ENCODE measurements around the gene CHURC1.
"Not testable (repeated sequence)": the region's sequence is repeated elsewhere in the genome, so short reads cannot be mapped to it uniquely, and the experiment has no call there.

CHURC1 gene

DNA sequence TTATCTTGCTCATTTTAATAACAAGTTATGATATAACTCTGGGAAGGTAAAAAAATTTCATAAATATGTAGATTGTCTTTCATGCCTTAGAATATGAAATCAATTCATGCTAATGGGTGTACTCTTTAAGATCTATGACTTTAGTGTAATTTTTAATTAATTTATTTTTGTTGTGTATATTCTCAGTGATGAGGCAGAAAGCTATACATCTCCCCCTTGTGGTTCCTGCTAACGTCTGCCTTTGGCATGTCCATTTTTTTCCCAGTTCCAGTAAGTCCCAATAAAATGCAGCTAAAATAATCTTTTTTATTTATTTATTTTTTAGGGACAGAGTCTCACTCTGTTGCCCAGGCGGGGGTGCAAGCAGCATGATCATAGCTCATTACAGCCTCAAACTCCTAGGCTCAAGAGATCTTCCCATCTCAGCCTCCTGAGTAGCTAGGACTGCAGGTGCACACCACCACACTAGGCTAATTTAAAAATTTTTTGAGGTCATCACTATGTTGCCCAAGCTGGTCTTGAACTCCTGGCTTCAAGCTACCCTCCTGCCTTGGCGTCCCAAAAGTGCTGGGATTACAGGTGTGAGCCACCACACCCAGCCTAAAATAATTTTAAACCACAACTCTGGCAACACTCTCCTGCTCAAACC lies 3.3 kb upstream of the CHURC1 start:
- peak; percentile 33 for DNase-seq

DNA sequence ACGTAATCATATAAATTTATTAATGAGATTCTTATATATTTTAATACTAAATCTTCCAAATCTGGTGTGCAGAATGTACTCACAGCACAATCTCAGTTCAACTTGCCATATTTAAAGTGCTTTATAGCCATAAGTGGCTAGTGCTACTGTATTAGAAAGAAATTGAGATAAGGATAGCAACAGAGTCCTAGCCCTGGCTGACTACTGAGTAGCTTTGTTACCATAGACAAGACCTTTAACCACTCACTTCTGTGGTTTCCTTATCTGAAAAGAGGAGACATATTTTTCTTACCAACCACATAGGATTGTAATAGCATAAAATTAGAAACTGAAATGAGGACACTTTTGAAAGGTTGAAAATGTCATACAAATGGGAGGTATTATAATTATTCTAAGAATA lies 2.0 kb upstream of the CHURC1 start:
- DNase-seq: no peak

DNA sequence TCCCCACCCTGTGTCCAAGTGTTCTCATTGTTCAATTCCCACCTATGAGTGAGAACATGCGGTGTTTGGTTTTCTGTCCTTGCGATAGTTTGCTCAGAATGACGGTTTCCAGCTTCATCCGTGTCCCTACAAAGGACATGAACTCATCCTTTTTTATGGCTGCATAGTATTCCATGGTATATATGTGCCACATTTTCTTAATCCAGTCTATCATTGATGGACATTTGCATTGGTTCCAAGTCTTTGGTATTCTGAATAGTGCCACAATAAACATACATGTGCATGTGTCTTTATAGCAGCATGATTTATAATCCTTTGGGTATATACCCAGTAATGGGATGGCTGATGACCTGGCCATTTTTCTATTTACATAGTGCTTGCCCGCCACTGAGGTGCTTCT lies 778 bp upstream of the CHURC1 start:
- DNase-seq: not testable (repeated sequence)

DNA sequence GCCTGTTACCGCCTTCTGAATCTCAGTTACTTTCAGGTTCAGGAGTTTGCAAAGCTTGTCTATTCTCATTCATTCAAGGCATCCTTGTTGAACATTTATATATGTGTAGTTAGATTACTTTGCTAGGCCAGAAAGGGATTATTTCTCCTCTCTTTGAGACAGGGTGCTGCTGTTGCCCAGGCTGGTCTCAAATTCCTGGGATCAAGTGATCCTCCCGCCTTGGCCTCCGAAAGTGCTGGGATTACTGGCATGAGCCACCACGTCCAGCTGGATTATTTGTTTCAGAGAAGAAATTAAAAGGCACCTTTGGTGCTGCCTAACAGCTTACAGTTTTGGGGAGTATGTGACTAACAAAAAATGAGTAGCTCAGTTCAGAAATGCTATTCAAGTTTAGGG lies 772 bp downstream of the CHURC1 start:
- no peak for DNase-seq

DNA sequence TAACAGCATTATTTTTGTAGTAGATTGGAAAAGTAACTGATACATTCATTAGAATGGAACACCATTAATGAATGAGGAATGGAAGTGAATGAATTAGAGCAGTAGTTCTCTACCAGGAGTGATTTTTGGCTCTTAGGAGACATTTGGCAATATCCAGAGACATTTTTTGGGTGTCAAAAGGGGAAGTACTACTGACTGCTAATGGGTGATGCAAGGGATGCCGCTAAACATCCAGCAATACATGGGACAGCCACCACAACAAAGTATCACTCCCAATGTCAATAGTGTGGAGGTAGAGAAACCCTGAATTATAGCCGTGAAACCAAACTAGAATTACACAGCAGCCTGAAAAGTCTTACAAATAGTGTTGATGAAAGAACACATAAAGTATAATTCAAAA lies 1.5 kb downstream of the CHURC1 start:
- DNase-seq: no peak

DNA sequence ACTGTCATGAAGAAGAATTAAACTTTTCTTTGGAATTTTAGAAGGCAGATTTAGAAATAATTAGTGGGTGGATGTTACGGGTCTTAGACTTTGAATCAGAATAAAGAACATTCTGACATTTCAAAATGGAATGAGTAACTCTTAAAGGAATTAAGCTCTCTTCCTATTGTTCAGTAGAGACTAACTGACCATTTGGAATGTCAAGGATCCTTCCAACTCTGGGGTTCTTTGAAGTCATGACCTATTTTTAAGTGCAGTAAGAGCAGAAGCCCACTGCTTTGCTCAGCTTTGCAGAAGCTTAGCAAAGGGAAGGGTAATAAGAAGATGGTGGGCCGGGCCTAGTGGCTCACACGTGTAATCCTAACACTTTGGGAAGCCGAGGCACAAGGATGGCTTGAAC lies 4.0 kb downstream of the CHURC1 start:
- no peak for DNase-seq

DNA sequence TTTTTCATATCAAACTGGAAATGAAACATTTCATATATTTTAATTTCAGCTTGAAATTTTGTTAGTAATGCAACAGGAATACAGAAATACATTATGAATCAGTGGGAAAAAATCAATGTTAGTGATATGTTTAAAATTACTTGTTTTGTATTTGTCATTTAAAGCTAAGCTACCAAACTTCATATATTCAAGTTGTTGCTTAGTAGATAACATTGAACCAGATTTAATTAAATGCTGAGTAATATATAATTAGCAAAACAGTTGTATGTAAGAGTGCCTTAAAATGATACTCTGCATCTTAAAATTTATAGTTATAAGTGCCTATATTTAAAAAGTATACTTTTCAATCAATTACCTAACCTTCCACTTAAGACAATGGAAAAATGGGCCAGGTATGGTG lies 5.0 kb downstream of the CHURC1 start:
- no peak for DNase-seq

DNA sequence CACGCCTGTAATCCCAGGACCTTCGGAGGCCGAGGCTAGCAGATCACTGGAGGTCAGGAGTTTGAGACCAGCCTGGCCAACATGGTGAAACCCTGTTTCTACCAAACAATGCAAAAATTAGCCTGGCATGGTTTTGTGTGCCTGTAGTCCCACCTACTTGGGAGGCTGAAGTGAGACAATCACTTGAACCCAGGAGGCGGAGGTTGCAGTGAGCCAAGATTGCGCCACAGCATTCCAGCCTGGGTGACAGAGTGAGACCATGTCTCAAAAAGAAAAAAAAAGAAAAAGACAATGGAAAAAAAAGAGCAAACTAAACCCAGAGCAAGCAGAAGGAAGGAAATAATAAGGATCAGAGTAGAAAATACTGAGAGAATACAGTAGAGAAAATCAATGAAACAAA lies 5.4 kb downstream of the CHURC1 start:
- no peak for DNase-seq

DNA sequence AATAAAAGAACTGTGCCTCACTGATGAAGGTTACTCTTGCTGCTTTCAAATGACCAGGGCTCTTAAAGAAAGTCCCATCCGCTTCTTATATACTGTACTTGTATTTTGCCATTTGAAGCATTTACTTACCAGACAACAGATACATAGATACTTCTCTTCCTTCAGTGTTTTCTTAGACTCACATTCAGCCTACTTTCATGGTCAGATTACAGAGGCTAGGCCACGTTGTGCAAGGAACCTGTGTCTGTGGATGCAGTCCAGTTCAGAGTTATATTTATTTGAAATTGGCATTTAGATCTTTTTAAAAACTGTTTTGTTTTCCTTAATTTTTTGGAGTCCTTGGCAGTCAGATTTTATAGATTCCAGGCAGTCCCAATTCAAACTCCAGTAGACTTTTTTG lies 6.2 kb downstream of the CHURC1 start:
- DNase-seq: no peak

DNA sequence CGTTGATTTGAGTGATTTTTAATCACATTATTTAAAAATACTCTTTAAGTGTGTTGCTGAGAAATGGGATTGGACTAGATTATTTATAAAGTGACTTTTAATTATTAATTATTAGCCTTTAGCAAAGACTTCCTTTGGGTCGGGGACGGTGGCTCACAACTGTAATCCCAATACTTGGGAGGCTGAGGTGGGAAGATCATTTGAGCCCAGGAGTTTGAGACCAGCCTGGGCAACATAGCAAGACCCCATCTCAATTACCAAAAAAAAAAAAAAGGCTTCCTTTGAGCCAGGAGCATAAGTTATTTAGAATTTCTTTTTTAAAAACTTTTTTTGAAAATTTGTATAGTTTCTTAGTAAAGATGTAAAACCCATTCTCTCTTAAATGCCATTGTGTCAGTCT lies 8.8 kb downstream of the CHURC1 start:
- no peak for DNase-seq

DNA sequence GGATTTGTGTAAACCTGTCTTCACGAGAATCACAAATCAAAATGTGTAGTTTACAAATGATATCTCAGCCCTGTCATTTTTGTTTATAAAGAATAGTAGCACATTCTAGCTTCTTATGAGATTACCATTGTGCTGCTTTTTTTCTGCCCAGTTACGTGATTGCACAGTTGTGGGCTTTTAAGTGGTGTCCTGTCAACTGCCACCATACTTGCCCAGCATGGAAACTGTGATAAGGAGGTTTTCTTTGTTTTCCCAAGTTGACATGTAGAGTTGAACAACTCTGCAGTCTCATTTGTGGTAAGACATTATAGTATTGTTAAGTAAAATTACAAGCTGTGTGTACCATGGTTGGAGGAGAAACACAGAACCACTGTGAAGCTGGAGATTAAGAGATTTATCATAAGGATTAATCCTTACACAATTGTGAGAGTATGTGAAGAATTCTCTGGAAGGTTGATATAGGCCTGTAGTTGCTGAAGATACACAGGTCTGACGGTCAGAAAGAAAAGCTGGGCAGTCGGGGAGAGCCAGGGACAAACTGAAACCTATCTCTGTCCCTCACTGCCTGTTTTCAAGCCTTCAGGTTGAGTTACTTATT lies 12.2 kb downstream of the CHURC1 start:
- no peak for DNase-seq

DNA sequence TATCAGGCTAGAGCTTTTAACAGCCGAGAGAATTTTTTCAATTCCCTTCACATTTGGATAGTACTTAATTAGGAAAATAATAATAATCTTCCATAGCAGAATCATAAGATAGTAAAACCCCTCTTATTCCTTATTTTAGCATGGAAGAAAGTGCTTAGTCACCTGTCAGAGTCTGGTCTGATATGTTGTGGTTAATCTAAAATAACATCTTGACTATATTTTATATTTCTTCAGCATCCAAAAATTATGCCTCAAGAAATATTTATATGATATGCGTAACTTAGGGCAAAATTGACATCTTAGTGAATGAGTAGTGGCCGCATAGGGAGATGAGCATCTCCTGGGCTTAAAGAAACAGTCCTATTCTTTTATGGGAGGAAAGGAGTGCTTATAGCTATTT lies 12.8 kb downstream of the CHURC1 start:
- no peak for DNase-seq

DNA sequence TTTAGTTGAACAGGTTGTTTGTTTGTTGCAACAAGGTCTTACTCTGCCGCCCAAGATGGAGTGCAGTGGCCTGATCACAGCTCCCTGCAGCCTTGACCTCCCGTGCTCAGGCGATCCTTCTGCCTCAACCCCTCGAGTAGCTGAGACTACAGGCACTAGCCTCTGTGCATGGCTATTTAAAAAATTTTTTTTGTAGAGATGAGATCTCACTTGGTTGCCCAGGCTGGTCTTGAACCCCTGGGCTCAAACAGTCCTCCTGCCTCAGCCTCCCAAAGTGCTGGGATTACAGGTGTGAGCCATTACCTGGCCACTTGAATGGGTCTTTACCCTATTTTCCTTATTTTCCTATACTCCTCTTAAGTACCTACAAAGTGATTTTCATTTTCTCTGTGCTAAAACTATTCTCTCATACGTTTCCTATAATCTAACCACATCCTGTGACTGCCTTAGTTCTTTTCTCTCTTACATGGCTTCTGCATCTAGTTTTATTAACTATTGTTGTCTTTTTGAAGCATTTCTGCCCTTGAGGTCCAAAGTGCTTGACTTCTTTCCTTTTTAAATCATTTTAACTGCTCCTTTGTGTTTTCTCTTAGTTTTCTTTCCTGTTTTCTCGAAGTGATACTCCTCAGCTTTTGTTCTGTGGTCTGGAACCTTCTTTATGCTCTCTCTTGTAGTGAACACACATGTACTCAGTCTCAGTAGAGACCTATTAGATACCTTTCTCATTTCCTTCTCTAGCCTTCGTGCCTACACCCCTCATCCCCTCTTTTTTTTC lies 14.2 kb downstream of the CHURC1 start:
- DNase-seq: no peak

DNA sequence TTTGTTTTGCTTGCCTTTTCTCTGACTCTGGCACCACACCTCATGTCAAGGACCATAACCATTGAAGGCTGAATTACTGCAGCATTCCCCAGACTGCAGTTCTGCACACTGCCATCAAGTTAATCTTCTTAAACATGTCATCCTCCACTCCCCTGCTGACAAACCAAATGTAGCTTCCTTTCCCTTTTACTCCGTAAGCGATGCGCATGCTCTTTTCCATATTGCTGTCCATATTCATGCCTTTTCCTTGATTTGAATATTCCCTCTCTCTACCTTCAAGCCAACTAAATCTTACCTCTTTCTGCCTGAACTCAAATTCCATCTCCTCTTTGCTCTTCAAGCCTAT lies 14.7 kb downstream of the CHURC1 start:
- no peak for DNase-seq

DNA sequence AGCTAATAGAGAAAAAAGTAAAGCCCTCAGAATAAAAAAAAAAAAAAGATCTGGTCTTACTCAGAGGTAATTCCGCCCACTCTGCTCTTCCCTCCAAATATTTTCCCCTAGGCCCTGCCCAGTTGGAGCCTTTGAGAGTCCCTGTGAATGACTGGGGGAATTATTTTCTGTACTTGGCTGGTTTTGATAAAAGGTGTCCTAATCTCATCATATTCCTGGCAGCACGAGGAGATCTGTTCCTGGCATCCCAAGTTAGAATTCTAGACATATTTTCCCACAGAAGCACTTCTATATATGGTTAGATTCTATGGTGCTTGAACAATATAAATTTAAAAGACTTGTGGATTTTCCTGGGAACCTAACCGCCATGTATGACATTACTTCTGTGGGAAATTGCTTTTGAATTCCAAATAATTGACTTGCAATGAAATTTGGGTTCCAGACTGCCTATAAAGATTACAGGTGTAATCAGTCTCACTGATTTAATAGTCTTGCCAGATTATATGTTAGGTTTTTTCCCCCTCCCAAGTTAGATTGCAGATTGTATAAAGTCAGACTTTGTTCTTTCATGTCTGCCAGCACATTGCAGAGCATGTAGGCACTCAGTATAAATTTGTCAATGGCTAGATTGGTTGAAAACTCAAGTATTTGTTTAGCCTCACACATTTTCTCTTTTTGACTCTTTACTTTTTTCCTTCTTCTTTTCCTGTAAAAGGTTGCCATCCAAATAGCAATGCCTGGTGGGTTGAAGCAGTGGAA lies 16.0 kb downstream of the CHURC1 start:
- DNase-seq: no peak

DNA sequence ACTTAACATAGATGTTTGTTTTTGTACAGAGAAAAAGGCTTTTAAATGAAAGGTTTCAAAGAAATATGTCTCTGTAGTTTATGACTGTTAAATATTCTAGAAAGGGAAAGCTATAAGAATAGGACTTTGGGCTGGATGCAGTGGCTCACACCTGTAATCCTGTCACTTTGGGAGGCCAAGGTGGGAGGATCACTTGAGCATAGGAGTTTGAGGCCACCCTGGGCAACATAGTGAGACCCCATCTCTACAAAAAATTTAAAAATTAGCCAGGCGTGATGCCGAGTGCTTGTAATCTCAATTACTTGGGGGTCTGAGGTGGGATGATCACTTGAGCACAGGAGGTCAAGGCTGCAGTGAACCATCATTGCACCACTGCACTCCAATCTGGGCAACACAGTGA lies 16.9 kb downstream of the CHURC1 start:
- DNase-seq: no peak

DNA sequence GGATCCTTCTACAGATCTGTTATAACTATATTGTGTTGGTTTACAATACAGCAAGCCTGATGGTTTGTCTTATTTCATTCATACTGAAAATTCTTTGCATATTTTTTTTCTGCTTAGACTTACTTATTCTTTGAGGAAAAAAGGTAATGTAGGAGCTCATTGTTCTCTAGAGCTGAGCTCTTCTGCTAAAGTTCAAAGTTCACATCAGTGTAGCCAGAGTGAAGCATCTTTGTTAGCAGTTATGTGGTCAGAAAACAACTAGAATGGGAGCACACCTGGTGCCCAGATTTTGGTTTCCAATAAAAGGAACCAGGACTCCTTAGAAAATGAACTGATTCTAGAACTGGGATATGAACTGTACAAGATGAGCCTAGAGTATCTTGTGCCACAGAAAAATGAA lies 18.0 kb downstream of the CHURC1 start:
- DNase-seq: no peak

DNA sequence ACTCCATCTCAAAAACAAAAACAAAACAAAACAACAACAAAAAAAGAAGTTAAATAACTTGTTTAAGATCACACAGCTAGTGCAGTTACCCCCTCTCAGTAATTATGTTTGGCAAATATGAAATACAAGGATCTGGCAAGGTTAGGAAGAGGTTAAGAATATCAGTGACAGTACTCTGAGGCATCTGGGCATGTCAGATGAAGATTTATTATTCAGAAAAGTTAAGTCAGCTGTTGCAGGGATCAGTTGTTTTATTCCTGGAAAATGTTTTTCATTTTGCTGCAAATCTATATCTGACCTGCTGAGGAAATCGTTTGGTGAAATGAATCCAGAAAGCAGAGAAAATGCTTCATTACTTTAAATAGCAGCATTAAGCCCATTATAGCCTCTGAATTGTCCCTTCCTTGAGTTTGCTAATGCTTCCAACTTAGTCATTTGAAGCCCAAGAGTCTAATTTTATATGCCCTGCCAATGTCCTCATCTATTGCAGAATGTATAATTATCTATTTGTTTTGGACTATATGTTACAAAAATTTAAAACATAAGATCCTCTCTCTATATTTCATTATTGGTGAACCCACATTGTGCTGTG lies 20.2 kb downstream of the CHURC1 start:
- no peak for DNase-seq

DNA sequence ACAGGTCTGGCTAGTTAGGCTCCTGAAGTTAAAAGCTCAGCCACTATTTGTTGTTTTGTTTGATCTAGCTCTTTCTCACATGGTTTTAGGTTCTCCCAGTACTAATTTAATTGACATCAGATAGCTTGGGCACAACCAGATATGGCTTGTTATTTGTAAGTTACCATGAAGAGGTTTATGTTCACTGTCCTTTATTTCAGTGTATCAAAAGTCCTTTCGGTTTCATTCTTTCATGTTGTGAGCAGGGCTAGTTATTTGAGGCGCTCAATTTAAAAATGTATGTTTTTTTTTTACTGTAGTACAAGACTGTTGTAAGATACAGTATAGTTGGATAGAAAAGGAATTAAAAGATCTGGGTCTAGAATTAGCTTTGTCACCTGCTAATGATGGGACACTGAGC lies 21.3 kb downstream of the CHURC1 start:
- DNase-seq: no peak

DNA sequence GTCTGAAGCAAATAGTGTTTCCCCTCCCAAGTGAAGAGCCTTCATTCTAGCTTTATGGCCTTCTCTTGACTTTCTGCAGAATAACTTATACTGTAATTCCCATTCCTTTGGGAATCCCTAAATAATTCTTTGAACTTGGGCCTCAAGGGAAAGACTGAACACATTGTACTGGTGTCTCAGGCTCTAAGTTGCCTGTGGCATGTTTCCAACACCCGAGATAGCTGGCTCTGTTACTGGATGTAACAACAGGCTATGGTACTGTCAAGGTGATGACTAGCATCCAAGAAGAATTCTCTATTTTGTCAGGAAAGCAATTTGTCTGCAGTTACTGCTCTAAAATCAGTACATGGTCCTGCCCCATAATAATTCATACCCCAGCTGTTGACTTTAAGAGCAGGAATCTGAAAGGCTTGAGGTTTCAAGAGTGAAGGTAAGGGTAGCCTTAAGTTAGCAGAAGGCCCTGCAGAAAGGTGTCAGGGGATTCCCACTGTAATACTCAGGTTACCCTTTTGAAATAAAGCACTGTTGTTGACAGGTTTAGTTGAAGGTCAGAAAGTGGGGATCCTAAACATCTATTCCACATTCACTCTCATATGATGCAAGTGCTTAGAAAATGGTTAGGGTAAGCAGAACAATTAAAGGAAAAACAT lies 23.0 kb downstream of the CHURC1 start:
- no peak for DNase-seq

DNA sequence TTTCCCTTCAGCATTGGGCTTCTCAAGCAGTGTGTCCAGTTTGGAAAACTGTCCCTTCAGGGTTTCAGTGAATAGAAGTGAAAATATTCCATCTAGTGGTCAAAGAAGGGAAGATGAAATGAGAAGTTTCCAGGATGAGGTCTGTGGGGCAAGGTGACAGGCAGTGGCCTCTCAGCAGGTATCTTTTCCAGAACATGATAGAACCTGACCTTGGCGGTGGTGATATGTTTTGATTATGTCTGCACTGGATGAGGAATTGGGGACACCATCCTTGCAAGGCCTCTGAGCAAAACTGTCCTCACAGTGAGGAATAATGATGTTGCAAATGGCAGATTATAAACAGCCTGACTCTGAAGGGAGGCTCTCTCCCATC lies 23.6 kb downstream of the CHURC1 start:
- no peak for DNase-seq

DNA sequence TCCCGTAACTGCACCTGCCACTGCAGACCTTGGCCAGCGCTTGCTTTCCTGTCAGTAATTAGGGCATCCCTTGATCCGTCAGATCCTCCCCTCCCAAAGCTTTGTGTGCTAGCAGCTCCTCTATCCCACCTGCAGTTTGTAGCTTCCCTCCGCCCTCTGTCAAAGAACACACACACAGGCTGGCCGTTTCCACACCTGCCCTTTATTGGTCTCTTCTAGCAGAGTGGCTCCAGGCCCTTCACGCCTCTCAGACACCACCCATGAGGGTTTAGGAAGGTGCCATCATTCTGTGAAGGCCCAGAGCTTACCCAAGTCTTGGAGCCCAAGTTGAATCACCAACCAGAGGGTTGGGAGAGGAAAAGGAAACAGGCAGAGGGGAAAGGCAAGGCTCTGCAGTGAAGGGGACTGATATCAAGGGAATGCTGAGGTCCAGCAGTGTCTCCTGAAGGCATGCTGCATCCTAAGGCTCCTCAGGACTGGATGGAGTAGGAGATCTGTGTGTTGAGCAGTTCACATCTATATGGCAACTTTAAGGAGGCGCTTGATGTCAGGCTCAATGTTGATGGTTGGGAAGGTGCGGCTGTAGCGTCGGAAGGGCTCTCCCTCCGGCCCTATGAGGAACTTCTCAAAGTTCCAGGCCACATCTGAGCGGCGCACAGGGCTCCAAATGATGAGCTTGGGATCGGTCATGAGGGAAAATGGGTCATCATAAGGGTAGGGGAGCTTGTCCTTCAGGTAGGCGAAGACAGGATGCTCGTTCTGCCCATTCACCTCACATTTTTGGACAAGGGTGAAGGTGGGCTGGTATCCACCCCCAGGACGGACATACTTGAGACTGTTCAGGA lies 24.9 kb downstream of the CHURC1 start:
- no peak for DNase-seq
